Mucosa of gallbladder (tissue), 1 donor: ENCODE measurements around the gene DLX4. TPM values are rescaled to one million over a fixed set of nuclear protein-coding genes. Genes with fewer than 3 reads are reported as not detected.

ENCODE experiments used
- DNase-seq: peaks from one replicate; pipeline ENCODE4 v3.0.0-alpha.2; 2020; ENCODE audit warnings: low spot score
- total RNA-seq: library from RNA; stranded (reverse); gene quantifications from one replicate; pipeline ENCODE4 v1.2.1, GENCODE V29; 2021
- donor health status: DM: no; HTN: no; CAD: no.

DLX4 gene
- total RNA-seq, 1 donor from 2014 or later = not detected

DNA sequence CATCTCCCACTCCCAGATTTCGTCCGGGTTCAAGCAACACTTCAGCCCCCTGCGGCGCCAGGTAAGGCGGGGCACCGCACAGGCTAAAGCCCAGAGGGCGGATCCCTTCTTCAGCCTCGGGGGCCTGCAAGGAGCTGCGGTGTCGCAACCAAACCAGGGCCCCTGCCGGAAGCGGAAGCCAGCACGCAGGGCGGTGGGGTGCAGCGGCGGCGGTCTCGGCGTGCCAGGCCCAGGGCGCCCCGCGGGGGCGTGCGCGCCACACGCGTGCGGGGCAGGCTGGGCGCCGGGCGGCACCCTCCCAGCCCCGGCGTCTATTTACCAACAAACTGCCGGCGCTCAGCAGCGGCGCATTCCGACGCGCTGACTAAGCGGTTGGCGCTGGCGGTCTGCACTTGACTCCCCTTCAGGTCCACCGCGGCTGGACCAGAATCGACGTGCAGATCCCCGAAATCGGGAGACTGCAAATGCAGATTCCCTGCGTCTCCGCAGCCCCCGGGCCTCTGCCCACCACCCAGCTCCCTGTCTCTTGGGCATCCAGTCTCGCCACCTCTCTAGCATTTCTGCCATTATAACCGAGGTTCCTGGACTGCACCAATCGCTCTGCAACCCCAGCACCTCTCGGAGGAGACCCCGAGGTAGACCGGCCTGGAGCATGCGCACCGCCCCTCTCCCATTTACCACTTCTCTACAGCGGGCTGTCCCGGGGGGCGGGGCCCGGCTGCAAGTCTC is 421 bp upstream of the DLX4 start:
- DNase-seq = peak; percentile 38

DNA sequence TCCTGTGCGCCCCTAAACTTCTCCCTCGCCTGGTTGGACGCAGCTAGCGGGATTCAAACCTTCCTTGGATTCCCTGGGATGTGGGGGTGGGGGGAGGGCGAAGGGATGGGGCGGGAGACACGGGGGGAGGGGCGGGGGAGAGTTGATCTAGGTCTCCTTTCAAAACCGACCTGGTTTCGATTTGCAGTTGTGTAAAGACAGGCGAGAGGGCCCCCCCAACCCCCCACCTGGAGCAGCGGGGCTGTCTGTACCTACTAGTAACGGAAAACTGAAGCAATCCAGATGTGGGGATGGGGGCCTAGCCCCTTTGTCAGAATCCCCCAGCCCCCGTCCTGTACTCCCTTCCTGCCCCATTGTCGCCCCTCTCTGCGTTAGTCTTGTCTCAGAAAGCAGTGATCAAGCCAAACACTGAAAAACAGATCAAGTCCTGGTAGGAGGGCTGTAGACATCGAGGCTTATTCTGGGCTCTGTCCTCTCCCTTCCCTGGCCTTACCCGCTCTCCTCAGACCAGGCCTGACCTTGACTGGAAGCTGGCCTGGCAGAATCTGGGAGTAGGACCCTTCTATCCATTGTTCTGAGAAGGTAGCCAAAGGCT is 902 bp downstream of the DLX4 start:
- DNase-seq = no peak

DNA sequence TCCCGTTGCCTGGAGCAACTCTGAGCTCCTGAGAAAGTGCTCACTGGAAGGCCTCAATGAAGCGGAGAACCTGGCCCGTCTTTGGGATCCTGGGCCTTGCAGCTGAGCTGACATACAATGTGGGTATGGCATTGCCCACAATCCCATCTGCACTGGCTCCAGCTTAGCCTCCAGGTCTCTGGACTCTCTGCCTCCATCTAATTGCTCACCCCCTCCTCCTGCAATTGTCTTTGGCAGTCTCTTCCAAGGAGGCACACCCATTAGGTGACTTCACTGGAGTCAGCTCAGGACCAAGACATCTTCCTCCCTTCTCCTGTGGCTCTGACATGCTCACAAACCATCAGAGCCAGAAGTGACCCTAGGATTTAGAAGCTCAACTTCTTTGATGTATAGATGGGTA is 1.5 kb downstream of the DLX4 start:
- no peak for DNase-seq

DNA sequence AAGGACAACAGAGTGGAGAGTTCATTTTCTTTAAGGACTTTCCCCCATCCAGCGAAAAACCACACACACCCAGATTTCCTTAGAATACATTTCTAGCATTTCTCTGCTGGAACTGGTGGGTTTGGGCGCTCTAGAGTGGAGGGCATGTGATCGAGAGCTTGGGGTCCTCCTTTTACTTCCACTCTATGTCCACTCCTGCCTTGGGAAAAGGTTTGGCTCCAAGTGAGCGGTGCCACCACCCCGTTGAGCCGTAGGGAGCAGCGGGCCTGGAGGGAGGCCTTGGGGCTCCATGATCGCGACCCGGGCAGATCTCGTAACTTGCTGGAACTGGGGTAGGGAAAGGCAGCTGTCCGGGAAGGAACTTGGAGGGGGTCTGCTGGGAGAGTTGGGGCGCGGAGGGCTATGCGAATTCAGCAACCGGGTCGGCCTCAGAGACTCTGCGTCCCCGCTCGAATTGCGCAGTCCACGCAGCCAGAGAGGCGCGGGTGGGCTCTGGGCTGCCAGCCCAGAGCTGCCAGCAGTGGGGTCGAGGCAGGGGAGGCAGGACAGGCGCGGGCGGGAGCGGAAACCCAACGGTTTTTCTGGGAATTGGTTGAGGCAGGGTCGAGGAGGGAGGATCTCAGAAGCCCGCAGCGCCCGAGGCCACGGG is 2.3 kb downstream of the DLX4 start:
- no peak for DNase-seq

DNA sequence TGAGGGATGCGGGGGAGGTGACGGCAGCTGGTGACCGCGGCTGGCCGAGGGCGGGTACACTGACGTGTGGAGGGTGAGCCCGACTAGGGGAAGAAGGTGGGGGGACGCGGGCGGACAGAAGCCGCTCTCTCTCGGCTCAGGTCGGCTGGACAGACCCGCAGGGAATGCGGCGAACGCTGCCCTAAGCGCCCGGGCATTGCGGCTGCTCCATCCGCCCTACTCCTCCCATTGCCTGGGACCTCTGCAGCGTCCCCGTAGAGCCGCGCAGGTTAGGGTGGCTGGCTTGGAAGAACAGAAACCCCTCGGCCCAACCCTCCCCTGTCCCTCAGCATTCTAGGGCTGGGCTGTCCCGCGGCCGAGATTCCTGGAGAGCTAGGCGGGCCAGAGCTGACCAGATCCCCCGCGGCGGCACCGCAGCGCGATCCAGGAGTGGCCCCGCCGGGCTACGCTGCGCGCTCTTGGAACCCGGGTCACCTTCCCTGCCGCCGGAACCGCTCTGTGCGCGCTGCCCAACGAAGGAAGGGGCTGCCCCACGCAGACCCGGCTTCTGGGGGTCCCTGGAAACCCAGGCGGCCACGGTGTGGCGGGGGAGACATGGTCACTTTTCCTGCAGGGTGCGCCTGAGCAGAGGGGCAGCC is 3.0 kb downstream of the DLX4 start:
- DNase-seq = no peak

DNA sequence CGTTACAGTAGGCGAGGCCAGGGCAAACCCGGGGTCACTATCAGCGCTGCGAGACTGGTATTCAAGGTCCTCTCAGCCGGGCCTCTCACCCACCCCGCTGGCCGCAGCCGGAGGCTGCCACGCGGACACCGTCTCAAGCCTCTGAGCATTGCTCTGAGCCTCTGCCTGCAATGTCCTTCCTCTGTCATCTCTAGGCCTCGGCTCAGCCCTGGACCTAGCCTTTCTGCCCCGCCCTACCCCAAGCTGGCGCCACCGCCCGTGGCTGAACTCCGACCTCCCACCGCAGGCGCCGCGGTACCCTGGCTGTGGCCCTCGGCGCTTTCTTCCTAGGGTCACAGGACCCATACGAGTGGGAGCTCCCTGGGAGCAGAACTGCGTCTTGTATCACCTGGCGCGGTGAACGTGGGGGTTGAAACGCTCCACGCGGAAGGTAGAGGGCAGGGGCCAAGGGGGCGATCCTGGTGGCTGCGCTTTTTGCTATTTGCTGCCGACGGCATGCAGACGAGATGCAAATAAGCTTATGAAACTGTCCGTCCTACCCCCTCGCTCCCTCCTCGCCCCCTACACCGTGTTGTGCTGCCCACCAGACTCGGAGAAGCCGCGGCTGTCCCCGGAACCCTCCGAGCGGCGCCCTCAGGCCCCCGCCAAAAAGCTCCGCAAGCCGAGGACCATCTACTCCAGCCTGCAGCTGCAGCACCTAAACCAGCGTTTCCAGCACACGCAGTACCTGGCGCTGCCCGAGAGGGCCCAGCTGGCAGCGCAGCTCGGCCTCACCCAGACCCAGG is 3.7 kb downstream of the DLX4 start:
- DNase-seq = no peak

DNA sequence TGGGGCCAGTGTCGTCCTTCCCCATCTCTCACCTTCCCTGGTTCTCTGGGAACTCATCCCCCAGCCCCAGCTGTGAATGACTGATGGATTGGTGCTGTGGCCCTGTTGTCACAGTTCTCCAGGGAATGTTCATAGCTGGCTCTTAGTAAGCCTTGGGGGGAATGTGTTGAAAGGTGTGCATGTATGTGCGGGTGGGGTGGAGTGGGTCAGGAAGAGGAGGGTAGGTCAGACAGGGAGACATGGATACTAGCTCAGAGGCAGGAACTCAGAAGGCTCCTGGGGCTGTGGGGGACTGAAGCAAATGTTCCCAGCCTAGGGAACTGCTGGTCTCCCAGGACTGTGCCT is 4.3 kb downstream of the DLX4 start:
- DNase-seq = no peak

DNA sequence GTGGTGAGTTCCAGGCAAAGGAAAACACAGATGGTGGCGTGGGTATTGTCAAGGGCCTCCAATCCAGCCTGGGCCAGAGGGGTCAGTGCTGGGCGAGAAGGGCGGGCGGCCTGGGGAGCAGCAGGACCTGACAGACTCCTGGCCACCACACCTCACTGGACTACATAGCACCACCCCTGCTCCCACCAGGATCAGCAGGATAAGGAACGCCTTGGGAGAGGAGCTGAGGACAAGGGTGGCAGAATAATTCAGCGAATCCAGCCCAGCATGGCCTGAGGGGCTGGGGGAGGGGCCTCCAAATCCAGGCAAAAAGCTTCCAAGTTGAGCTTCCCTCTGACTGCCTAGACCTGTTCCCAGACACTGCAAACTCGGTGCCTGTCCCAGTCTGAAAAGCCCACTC is 6.5 kb downstream of the DLX4 start:
- DNase-seq = no peak

DNA sequence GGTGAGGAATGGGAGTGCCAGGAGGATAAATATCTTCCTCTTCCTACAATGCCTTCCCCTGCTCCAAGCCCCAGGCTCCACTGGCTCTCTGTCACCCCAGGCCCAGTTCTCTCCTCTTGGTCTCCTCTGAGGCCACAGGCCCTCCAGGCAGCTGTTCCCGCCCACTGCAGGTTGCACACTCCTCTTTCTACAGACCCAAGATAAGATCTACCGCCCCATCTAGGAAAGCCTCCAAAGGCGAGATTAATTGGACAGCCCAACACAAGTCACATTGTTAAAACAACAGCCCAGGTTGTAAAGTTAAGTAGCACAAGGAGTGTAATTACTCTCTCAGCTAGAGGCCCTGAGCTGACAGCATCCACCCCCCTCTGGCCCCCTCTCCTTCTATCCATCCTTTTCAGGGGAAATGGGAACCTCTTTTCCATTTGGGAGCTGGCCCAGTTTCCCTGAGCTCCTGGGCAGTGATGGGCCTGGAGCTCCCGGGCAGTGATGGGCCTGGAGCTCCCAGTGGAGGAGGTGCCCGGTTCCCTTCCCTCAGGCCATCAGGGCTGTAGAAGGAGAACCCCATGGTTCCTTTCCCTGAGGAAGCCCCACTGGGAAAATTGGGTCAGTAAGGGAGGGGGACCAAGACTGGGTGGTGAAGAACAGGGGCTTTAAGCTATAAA is 7.3 kb downstream of the DLX4 start:
- DNase-seq = no peak

DNA sequence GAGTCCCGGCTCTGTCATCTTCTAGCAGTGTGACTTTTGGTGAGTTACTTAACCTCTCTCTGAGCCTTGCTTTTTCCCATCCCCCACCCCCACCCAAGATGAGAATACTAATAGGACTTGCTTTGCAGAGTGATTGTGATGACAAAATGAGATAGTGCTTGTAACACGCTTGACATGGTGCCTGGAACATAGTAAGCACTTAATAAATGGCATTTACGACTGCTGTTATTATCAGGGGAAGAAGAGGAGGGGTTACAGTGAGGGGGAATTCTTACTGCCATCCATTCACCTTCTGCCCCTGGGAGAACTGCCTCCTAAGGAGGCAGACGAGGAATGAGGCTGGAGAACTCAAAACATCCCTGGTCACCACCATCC is 7.8 kb downstream of the DLX4 start:
- DNase-seq = no peak

DNA sequence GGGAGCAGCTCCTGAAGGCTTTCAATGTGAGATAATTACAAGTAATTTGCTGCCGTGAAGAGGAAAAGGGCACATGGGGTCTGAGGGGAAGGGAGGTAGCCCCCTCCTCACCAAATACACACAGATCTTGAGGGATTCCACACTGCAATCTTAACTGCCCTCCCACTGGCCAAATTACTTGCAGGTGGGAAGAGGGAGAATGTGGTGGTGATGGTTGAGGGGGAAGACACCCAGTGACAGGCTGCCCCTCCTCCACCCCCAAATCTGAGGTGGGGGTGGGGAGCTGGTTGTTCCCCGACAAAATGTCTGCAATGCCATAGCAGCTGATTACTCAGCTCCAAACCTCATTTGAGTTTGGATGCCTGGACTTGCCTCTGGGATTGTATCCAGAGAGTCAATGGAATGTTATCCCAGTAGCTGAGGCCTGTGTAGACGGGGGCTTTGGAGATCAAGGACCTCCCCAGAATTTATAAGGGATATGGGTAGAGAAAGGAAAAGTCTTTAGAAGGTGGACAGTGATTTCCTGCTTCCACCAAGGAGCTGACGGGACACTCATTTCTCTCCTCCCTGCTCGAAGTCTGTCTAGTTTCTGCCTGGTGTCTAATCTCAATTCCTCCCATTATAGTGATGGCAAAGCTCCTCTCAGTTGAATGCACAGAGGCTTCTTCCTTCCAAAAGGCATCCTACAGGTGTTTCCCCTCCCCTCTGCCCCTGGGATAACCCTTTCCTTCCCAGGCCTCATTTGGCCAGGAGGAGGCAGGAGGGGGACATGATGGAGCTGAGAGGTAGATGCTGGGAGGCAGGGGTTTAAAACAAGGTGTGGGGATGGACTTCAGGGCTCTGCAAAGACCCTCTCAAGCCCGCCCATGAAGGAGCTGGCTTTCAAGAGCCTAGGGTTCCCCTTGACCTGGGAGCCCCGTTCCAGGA is 8.7 kb downstream of the DLX4 start:
- no peak for DNase-seq

DNA sequence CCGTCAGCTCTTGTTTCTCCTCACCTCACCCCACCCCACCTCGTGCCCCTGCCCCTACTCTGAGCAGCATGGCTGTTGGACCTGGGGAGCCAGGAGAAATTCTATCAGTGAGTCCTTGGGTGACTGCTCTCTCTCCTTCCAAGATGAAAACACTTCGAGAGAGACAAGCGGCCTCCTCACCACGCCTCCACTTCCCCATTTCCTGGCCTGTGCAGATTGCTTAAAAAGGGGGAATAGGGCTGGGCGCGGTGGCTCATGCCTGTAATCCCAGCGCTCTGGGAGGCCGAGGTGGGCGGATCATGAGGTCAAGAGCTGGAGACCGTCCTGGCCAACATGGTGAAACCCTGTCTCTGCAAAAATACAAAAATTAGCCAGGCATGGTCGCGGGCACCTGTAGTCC is 9.5 kb downstream of the DLX4 start:
- no peak for DNase-seq

DNA sequence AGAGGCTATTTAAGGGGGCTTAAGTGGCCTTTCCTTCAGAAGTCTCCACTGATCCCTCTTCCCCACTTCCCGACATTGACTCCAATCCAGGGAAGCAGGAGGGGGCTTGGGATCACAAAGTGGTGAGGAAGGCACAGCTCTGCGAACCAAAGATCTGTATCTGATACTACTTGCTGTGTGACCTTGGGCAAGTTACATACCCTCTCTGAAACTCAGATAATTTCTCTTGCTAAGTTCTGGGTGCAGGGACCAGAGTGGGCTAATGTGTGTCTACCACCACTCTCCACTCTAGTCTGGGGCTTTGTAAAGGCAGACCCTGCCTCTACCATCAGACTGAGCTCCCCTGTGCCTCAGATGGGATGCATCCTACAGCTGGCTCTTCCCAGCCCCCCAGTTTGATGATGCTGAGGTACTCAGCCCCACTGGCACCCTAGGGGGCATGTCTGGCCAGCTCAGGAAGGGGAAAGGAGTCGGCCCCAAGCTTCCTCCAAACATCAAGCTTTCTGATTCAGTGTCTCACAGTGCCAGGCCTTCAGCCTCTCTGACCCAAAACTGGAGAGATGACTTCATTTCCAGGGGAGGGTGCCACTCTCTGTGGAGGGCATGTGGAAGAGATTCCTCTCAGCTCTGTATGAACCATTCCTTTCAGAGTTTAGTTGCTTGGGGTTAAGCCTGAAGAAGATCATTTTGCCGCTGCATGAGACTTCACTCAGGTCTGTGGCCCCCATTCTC is 10.9 kb downstream of the DLX4 start:
- no peak for DNase-seq

DNA sequence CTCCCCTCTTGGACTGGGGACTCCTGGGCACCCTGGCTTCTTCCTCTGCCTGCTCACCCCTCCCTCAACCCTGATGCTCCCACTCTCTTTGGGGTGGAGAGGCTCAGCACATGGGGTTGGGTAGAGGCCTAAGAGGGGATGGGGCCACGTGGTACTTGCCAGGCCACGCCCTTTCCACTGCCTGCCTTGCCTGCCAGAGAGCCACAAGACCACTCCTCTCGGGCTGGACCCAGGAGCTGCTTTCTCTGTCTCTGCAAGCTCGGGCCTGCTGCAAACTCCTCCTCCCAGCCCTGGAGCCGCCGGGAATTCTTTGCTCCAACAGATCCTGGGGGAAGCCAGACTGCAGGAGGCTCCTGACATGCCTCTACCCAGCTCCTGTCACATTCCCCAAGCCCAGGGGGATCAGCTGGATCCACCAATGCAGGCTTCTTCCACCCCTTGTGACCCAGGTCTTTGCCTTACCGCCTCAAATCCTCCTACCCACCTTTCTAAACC is 11.8 kb downstream of the DLX4 start:
- no peak for DNase-seq

DNA sequence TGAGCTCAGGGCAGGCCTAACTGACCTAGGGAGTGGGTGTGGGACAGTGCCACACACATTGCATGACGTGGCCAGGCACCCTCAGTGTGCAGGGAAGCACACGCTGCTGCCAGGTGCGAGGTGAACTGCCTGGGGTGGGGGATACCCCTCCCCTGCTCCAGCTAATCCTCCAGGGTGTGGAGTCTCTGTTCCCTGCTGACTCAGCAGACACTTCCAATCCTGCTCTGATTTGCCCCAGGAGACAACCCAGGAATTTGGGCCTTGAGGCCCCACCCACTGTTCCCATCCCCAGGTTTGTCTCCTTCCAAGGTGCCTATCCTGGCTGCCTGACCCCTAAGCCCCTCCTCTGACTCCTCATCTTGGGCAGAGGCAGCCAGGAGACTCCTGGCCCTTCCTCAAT is 15.3 kb downstream of the DLX4 start:
- no peak for DNase-seq

DNA sequence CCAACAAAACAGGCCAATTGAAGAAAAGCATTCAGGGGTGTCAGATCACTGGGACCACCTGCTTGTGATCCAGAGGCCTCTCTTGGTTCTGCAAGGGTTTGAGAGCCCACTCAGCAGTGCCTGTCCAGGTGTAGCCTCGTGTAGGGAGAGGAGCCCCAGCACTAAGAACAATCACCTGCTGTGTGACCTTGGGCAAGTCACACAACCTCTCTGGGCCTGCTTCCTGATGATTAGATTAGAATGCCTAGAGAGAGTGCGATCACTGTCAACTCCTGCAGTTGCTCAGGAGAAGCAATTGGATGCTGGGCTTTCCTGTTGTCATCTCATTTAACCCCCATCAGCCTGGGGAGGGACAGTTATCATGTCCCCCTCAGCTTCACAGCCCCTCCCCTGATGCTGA is 15.8 kb downstream of the DLX4 start:
- no peak for DNase-seq

DNA sequence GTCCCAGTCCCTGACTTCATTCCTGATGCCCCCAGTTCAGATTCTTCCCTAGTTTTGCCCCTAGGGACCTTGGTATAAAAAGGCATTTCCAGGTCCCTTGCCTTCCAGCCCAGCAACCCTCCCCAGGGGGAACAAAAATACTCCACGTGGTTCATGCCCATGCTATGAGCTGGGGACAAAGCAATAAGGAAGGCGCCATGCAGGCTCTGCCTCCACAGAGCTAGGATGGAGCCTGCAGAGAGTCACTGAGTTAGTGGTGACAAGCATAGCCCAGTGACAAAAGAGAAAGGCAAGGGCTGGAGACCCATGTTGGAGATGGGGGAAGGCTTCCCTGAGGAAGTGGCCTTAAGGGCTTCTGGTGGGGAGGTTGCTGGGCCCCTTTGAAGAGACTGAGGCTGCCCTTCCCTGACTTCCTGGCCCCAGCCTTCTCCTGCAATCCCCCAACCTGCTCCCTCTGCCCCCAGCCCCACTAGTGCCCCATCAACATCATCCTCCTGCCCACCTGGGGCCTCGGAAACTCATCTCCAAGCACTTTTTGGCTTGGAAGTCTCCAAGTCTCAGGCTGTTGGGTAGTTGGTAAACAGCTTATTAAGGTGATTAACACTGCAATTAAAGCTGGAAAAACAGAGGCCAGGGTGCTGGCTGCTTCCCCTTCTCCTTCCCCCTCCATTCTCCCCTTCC is 16.5 kb downstream of the DLX4 start:
- DNase-seq = no peak

DNA sequence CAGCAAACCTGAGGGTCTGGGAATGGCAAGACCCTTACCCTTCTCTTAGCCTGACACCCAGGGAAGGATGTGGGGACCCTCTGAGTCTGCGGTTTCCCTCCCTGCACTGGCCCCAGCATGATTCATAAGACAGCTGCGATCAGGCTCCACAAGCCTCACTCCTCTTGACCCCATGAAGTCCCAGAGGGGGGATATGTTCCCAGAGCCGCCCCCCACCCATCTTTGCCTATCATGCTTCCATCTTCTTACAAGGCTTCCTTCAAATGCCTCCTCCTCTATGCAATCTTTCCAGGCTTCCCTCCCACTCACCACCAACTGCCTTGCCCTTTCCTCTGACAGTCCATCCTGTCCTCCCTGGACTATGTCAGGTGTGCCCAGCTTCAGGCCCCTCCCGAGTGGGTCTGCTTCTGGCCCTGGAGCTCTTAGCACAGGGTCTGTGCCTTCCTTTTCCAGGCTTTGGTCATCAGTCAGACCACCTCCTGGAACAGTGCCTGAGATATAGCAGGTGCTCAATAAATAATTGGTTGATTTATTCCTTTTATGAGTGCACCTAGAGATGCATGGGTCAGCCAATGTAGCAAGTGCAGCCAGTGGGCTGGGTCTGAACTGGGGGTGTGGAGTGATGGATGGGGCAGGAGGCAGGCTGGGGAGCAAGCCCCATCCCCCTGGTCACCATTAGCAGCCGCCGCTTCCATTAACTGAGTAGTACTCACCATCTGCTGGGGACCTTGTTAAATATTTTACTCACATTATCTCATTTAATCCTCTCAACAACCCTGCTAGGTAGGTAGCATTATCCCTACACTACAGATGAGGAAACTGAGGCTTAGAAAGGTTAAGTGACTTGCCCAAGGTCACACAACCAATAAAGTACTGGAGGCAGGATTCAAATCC is 17.7 kb downstream of the DLX4 start:
- DNase-seq = no peak
